IgD-negative memory B cell (primary cell): ENCODE measurements around the gene PPP1R13B. TPM values are rescaled to one million over a fixed set of nuclear protein-coding genes. Genes with fewer than 3 reads are reported as not detected.
"Not testable (repeated sequence)": the region's sequence is repeated elsewhere in the genome, so short reads cannot be mapped to it uniquely, and the experiment has no call there.

ENCODE experiments used
- H3K27ac Mint-ChIP-seq, 3 donors: one replicate each; pipeline ENCODE4 v1.8.0; 2020 to 2022; ENCODE audit warnings: mild to moderate bottlenecking in 3 of 3, mixed read lengths in 3 of 3, moderate library complexity in 1 of 3
- H3K27me3 Mint-ChIP-seq: one replicate; pipeline ENCODE4 v1.8.0; 2021; ENCODE audit warnings: mixed read lengths
- H3K36me3 Mint-ChIP-seq: one replicate; pipeline ENCODE4 v1.8.0; 2020; ENCODE audit warnings: mild to moderate bottlenecking, mixed read lengths
- H3K4me1 Mint-ChIP-seq, 3 donors: one replicate each; pipeline ENCODE4 v1.8.0; 2020 to 2022; ENCODE audit warnings: mixed read lengths in 3 of 3, mild to moderate bottlenecking in 1 of 3
- H3K4me3 Mint-ChIP-seq, 4 donors: one replicate each; pipeline ENCODE4 v1.8.0; 2020 to 2022; ENCODE audit warnings: mild to moderate bottlenecking in 4 of 4, mixed read lengths in 4 of 4, moderate library complexity in 3 of 4
- H3K9me3 Mint-ChIP-seq, 3 donors: one replicate each; pipeline ENCODE4 v1.8.0; 2020 to 2021; ENCODE audit warnings: mixed read lengths in 3 of 3, mild to moderate bottlenecking in 1 of 3
- polyA plus RNA-seq: library from polyadenylated mRNA; unstranded; fragments of 300-500 nt; fragmentation: Illumina TruSeq; gene quantifications from one replicate; pipeline ENCODE4 v1.2.3, GENCODE V29; 2021

The PPP1R13B gene
- polyA plus RNA-seq, 1 donor from 2014 or later, result 1.8 TPM

- Mint-ChIP-seq H3K36me3 (no peaks in the 10 kb centered on the region), H3K4me3 (no peak overlapping the region), H3K9me3 (peaks cover 0 to 2% (median 0%) of the 10 kb centered on the region in 3 donors), H3K27ac (peak overlapping the region in 1 of 3 donors; percentile 17), H3K4me1 (peaks cover 26 to 46% (median 28%) of the 10 kb centered on the region in 3 donors), H3K27me3 (no peaks in the 10 kb centered on the region)
Measured at GRCh38 chr14:103817595-103817994, 29.8 kb downstream of the PPP1R13B start.

GRCh38 chr14:103816991-103817390 is 30.4 kb downstream of the PPP1R13B start:
- no peaks in the 10 kb centered on the region for H3K27me3 Mint-ChIP-seq
- peak overlapping the region in 1 of 3 donors; percentile 4 for H3K27ac Mint-ChIP-seq
- H3K4me1 Mint-ChIP-seq, result peaks cover 26 to 48% (median 28%) of the 10 kb centered on the region in 3 donors

GRCh38 chr14:103815253-103815652 is 32.1 kb downstream of the PPP1R13B start:
- peaks cover 0 to 2% (median 0%) of the 10 kb centered on the region in 3 donors for H3K9me3 Mint-ChIP-seq
- peaks cover 2% of the 10 kb centered on the region for H3K36me3 Mint-ChIP-seq
- no peak overlapping the region for H3K27ac Mint-ChIP-seq
- no peaks in the 10 kb centered on the region for H3K27me3 Mint-ChIP-seq
- H3K4me3 Mint-ChIP-seq, result no peak overlapping the region
- H3K4me1 Mint-ChIP-seq, result peaks cover 19 to 38% (median 19%) of the 10 kb centered on the region in 3 donors

More at GRCh38 chr14:103816991-103817390, 30.4 kb downstream of the PPP1R13B start:
- Mint-ChIP-seq H3K9me3 (peaks cover 0 to 2% (median 0%) of the 10 kb centered on the region in 3 donors), H3K4me3 (no peak overlapping the region), H3K36me3 (no peaks in the 10 kb centered on the region)

GRCh38 chr14:103811189-103811588 is 36.2 kb downstream of the PPP1R13B start:
- peaks cover 0 to 2% (median 0%) of the 10 kb centered on the region in 3 donors for H3K9me3 Mint-ChIP-seq
- H3K4me3 Mint-ChIP-seq, result no peak overlapping the region
- H3K27ac Mint-ChIP-seq, result peak overlapping the region in 1 of 3 donors; percentile 16
- H3K36me3 Mint-ChIP-seq, result peaks cover 2% of the 10 kb centered on the region
- peaks cover 8 to 24% (median 8%) of the 10 kb centered on the region in 3 donors for H3K4me1 Mint-ChIP-seq
- no peaks in the 10 kb centered on the region for H3K27me3 Mint-ChIP-seq

GRCh38 chr14:103808403-103809001 is 38.9 kb downstream of the PPP1R13B start:
- Mint-ChIP-seq H3K4me1 (peaks cover 15 to 36% (median 15%) of the 10 kb centered on the region in 3 donors), H3K27ac (no peak overlapping the region), H3K36me3 (peaks cover 2% of the 10 kb centered on the region), H3K9me3 (no peaks in the 10 kb centered on the region), H3K27me3 (no peaks in the 10 kb centered on the region), H3K4me3 (no peak overlapping the region)

GRCh38 chr14:103806805-103807204 is 40.6 kb downstream of the PPP1R13B start:
- Mint-ChIP-seq H3K36me3 (peaks cover 2% of the 10 kb centered on the region), H3K4me1 (peaks cover 15 to 25% (median 15%) of the 10 kb centered on the region in 3 donors), H3K27me3 (no peaks in the 10 kb centered on the region), H3K4me3 (peak overlapping the region in 1 of 4 donors; percentile 10), H3K9me3 (no peaks in the 10 kb centered on the region), H3K27ac (no peak overlapping the region)

GRCh38 chr14:103805708-103806107 is 41.7 kb downstream of the PPP1R13B start:
- no peaks in the 10 kb centered on the region for H3K9me3 Mint-ChIP-seq
- H3K4me1 Mint-ChIP-seq, result peaks cover 16 to 25% (median 16%) of the 10 kb centered on the region in 3 donors
- H3K36me3 Mint-ChIP-seq, result no peaks in the 10 kb centered on the region
- no peak overlapping the region for H3K27ac Mint-ChIP-seq
- H3K27me3 Mint-ChIP-seq, result no peaks in the 10 kb centered on the region
- peak overlapping the region in 1 of 4 donors; percentile 67 for H3K4me3 Mint-ChIP-seq

GRCh38 chr14:103803661-103804060 is 43.7 kb downstream of the PPP1R13B start:
- Mint-ChIP-seq H3K27me3 (no peaks in the 10 kb centered on the region), H3K4me1 (peaks cover 16 to 25% (median 16%) of the 10 kb centered on the region in 3 donors), H3K9me3 (no peaks in the 10 kb centered on the region), H3K4me3 (no peak overlapping the region), H3K27ac (no peak overlapping the region), H3K36me3 (no peaks in the 10 kb centered on the region)

- no peaks in the 10 kb centered on the region for H3K36me3 Mint-ChIP-seq
- H3K4me3 Mint-ChIP-seq, result no peak overlapping the region
- H3K27me3 Mint-ChIP-seq, result no peaks in the 10 kb centered on the region
- H3K9me3 Mint-ChIP-seq, result no peaks in the 10 kb centered on the region
- H3K27ac Mint-ChIP-seq, result no peak overlapping the region
- peaks cover 16 to 24% (median 16%) of the 10 kb centered on the region in 3 donors for H3K4me1 Mint-ChIP-seq
Measured at GRCh38 chr14:103802356-103802755, 45.0 kb downstream of the PPP1R13B start.

GRCh38 chr14:103801459-103801858 is 45.9 kb downstream of the PPP1R13B start:
- Mint-ChIP-seq H3K36me3 (no peaks in the 10 kb centered on the region), H3K4me1 (peaks cover 9 to 16% (median 10%) of the 10 kb centered on the region in 3 donors), H3K27ac (no peak overlapping the region), H3K4me3 (no peak overlapping the region), H3K27me3 (no peaks in the 10 kb centered on the region), H3K9me3 (no peaks in the 10 kb centered on the region)

- not testable (repeated sequence) for H3K4me1 Mint-ChIP-seq, H3K9me3 Mint-ChIP-seq, H3K27me3 Mint-ChIP-seq, H3K27ac Mint-ChIP-seq, H3K36me3 Mint-ChIP-seq, H3K4me3 Mint-ChIP-seq
Measured at GRCh38 chr14:103793192-103793591, 54.2 kb downstream of the PPP1R13B start.

- no peaks in the 10 kb centered on the region for H3K27me3 Mint-ChIP-seq
- H3K36me3 Mint-ChIP-seq, result peaks cover 4% of the 10 kb centered on the region
- no peaks in the 10 kb centered on the region for H3K9me3 Mint-ChIP-seq
- H3K27ac Mint-ChIP-seq, result no peak overlapping the region
- no peak overlapping the region for H3K4me3 Mint-ChIP-seq
- H3K4me1 Mint-ChIP-seq, result peaks cover 0 to 2% (median 0%) of the 10 kb centered on the region in 3 donors
Measured at GRCh38 chr14:103788086-103788485, 59.3 kb downstream of the PPP1R13B start.

- Mint-ChIP-seq H3K27me3 (no peaks in the 10 kb centered on the region), H3K36me3 (peaks cover 4% of the 10 kb centered on the region), H3K9me3 (no peaks in the 10 kb centered on the region), H3K4me1 (no peaks in the 10 kb centered on the region), H3K27ac (no peak overlapping the region), H3K4me3 (no peak overlapping the region)
Measured at GRCh38 chr14:103782376-103782775, 65.0 kb downstream of the PPP1R13B start.

- not testable (repeated sequence) for H3K27me3 Mint-ChIP-seq, H3K9me3 Mint-ChIP-seq, H3K4me1 Mint-ChIP-seq, H3K27ac Mint-ChIP-seq, H3K4me3 Mint-ChIP-seq
- H3K36me3 Mint-ChIP-seq, result peaks cover 26% of the 10 kb centered on the region
Measured at GRCh38 chr14:103776319-103776718, 71.1 kb downstream of the PPP1R13B start.

- Mint-ChIP-seq H3K4me3 (no peak overlapping the region), H3K27me3 (no peaks in the 10 kb centered on the region), H3K27ac (no peak overlapping the region), H3K4me1 (peaks cover 0 to 1% (median 0%) of the 10 kb centered on the region in 3 donors), H3K36me3 (peaks cover 26% of the 10 kb centered on the region), H3K9me3 (no peaks in the 10 kb centered on the region)
Measured at GRCh38 chr14:103775506-103775905, 71.9 kb downstream of the PPP1R13B start.

GRCh38 chr14:103773521-103773920 is 73.9 kb downstream of the PPP1R13B start:
- Mint-ChIP-seq H3K36me3 (peaks cover 25% of the 10 kb centered on the region), H3K27me3 (no peaks in the 10 kb centered on the region), H3K4me3 (no peak overlapping the region), H3K9me3 (no peaks in the 10 kb centered on the region), H3K4me1 (peaks cover 0 to 1% (median 0%) of the 10 kb centered on the region in 3 donors), H3K27ac (no peak overlapping the region)
